Endodermal cell (in vitro differentiated cells): ENCODE data around the gene LOXL1. TPM values are rescaled to one million over a fixed set of nuclear protein-coding genes. Genes with fewer than 3 reads are reported as not detected.

ENCODE experiments used
- DNase-seq: peaks from one replicate; pipeline ENCODE4 v3.0.0-alpha.2; 2017
- H3K27ac ChIP-seq: 2 replicates; pipeline ENCODE4 v1.5.1; 2013; ENCODE audit warnings: mild to moderate bottlenecking, low read depth, low read length, moderate library complexity
- H3K27me3 ChIP-seq: 2 replicates; pipeline ENCODE4 v1.6.1; 2013; ENCODE audit warnings: mild to moderate bottlenecking, low read length, moderate library complexity; ENCODE audit not compliant: insufficient read depth, control insufficient read depth, poor library complexity, severe bottlenecking
- H3K36me3 ChIP-seq: 2 replicates; pipeline ENCODE4 v1.7.0; 2013; ENCODE audit warnings: mild to moderate bottlenecking, low read length, moderate library complexity; ENCODE audit not compliant: control insufficient read depth, insufficient read depth
- H3K4me1 ChIP-seq: one replicate; pipeline ENCODE4 v1.7.0; 2013; ENCODE audit warnings: low read length; ENCODE audit not compliant: control insufficient read depth, insufficient read depth
- H3K4me3 ChIP-seq: 2 replicates; pipeline ENCODE4 v1.5.1; 2013; ENCODE audit warnings: mild to moderate bottlenecking, low read length, moderate library complexity
- H3K9ac ChIP-seq: 2 replicates; pipeline ENCODE4 v1.6.1; 2013; ENCODE audit warnings: mild to moderate bottlenecking, low read length, moderate library complexity; ENCODE audit not compliant: poor library complexity, severe bottlenecking; ENCODE audit errors: extremely low read depth
- H3K9me3 ChIP-seq: 2 replicates; pipeline ENCODE4 v1.6.1; 2013; ENCODE audit warnings: mild to moderate bottlenecking, low read length, moderate library complexity; ENCODE audit not compliant: control insufficient read depth
- H3K27ac Mint-ChIP-seq: 2 replicates; pipeline ENCODE4 v1.8.0; 2020; ENCODE audit warnings: mixed read lengths
- H3K27me3 Mint-ChIP-seq: 2 replicates; pipeline ENCODE4 v1.8.0; 2021; ENCODE audit warnings: mild to moderate bottlenecking, mixed read lengths; ENCODE audit not compliant: insufficient read depth
- H3K36me3 Mint-ChIP-seq: 2 replicates; pipeline ENCODE4 v1.8.0; 2020; ENCODE audit warnings: low read depth, mixed read lengths
- H3K4me1 Mint-ChIP-seq: 2 replicates; pipeline ENCODE4 v1.8.0; 2020; ENCODE audit warnings: mixed read lengths
- H3K4me3 Mint-ChIP-seq: 2 replicates; pipeline ENCODE4 v1.8.0; 2020; ENCODE audit warnings: mild to moderate bottlenecking, moderate library complexity, mixed read lengths
- H3K9me3 Mint-ChIP-seq: 2 replicates; pipeline ENCODE4 v1.8.0; 2020; ENCODE audit warnings: mild to moderate bottlenecking, mixed read lengths
- CTCF ChIP-seq: fragments of 200-600 bp; sonication (generic); conservative IDR thresholded peaks from 2 replicates; pipeline ENCODE4 v1.5.0; 2021; ENCODE audit warnings: antibody characterized with exemption, mild to moderate bottlenecking
- WGBS, 2 experiments: methylation state at CpG; one replicate each; pipeline versions ENCODE4 v1.1.5 to v1.1.7; 2013; ENCODE audit warnings: missing lambda C conversion rate in 2 of 2, mixed read lengths in 1 of 2; ENCODE audit not compliant: insufficient coverage in 1 of 2, insufficient read length in 1 of 2; 5-methylcytosine and 5-hydroxymethylcytosine counted together
- total RNA-seq, 2 donors: library from RNA; stranded (reverse); fragmentation: NEBNext Ultra II Directional in 1 of 2; extraction: Animal tissue kit (Norgen Biotek cat#: 25700) in 1 of 2; gene quantifications; 2 replicates in 1 of 2; 3 replicates in 1 of 2; pipeline ENCODE4 v1.2.1, GENCODE V29; 2021

The LOXL1 gene
- total RNA-seq, 2 donors from 2014 or later: 21.3 to 31.8 TPM

- Histone ChIP-seq H3K9ac (no peak overlapping the region), H3K4me1 (no peaks in the 10 kb centered on the region), H3K9me3 (no peaks in the 10 kb centered on the region), H3K27me3 (peaks cover 43% of the 10 kb centered on the region), H3K27ac (no peak overlapping the region), H3K4me3 (no peak overlapping the region), H3K36me3 (no peaks in the 10 kb centered on the region)
- H3K4me3 Mint-ChIP-seq: no peak overlapping the region
- WGBS, 2 experiments: 82 to 98% methylated on average over 6 to 9 of the region's 9 CpGs
- no peaks in the 10 kb centered on the region for H3K36me3 Mint-ChIP-seq
- peak; percentile 29 for DNase-seq
- peaks cover 37% of the 10 kb centered on the region for H3K27me3 Mint-ChIP-seq
- no peaks in the 10 kb centered on the region for H3K9me3 Mint-ChIP-seq
- no peaks in the 10 kb centered on the region for H3K4me1 Mint-ChIP-seq
- H3K27ac Mint-ChIP-seq: no peak overlapping the region
- TF ChIP-seq CTCF: no peak
Measured at GRCh38 chr15:73885954-73886700, 40.1 kb upstream of the LOXL1 start.

GRCh38 chr15:73886717-73887345 is 39.4 kb upstream of the LOXL1 start:
- Histone ChIP-seq H3K9me3 (no peaks in the 10 kb centered on the region), H3K27me3 (peaks cover 43% of the 10 kb centered on the region), H3K36me3 (no peaks in the 10 kb centered on the region), H3K4me1 (no peaks in the 10 kb centered on the region), H3K4me3 (no peak overlapping the region), H3K9ac (no peak overlapping the region), H3K27ac (no peak overlapping the region)
- Mint-ChIP-seq H3K4me3 (no peak overlapping the region), H3K27me3 (peaks cover 38% of the 10 kb centered on the region), H3K4me1 (no peaks in the 10 kb centered on the region), H3K36me3 (no peaks in the 10 kb centered on the region), H3K27ac (no peak overlapping the region), H3K9me3 (no peaks in the 10 kb centered on the region)
- 89 to 100% methylated on average over 3 to 5 of the region's 5 CpGs for WGBS, 2 experiments
- no peak for DNase-seq
- no peak for TF ChIP-seq CTCF

- H3K4me3 Mint-ChIP-seq: no peak overlapping the region
- peak; percentile 17 for DNase-seq
- Histone ChIP-seq H3K36me3 (no peaks in the 10 kb centered on the region), H3K9me3 (no peaks in the 10 kb centered on the region), H3K27ac (no peak overlapping the region), H3K4me3 (no peak overlapping the region), H3K27me3 (peaks cover 39% of the 10 kb centered on the region), H3K9ac (no peak overlapping the region), H3K4me1 (no peaks in the 10 kb centered on the region)
- H3K27ac Mint-ChIP-seq: no peak overlapping the region
- H3K27me3 Mint-ChIP-seq: peaks cover 33% of the 10 kb centered on the region
- 89 to 91% methylated on average over 3 to 7 of the region's 7 CpGs for WGBS, 2 experiments
- no peaks in the 10 kb centered on the region for H3K36me3 Mint-ChIP-seq
- H3K4me1 Mint-ChIP-seq: no peaks in the 10 kb centered on the region
- H3K9me3 Mint-ChIP-seq: peaks cover 6% of the 10 kb centered on the region
- no peak for TF ChIP-seq CTCF
Measured at GRCh38 chr15:73887481-73887880, 38.8 kb upstream of the LOXL1 start.
